Measurements from ENCODE around the gene SCYGR6. TPM values are rescaled to one million over a fixed set of nuclear protein-coding genes. Genes with fewer than 3 reads are reported as not detected.

Gene SCYGR6, protein sequence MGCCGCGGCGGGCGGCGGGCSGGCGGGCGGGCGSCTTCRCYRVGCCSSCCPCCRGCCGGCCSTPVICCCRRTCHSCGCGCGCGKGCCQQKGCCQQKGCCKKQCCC
- total RNA-seq (2022; extraction: Qiagen RNA extraction; ENCODE audit: low read depth), result not detected in 5 replicates

GRCh38 chr2:227724394-227725039, at the start of gene SCYGR6:
SCYGR6 (minus strand) TSS chr2:227724757; CDS start chr2:227724757, 0 bp downstream.

GRCh38 chr2:227745594-227745993, 21.0 kb upstream of the SCYGR6 start, which contains the start of gene SCYGR8:
SCYGR8 (plus strand) TSS chr2:227745894; CDS start chr2:227745894, 0 bp downstream.

GRCh38 chr2:227728035-227728434, 3.5 kb upstream of the SCYGR6 start, which contains the start of gene SCYGR7:
SCYGR7 (plus strand) TSS chr2:227728335; CDS start chr2:227728335, 0 bp downstream.

GRCh38 chr2:227717687-227718567, 6.6 kb downstream of the SCYGR6 start, which contains the start of gene SLC19A3:
SLC19A3 (minus strand) TSS chr2:227718028; CDS start chr2:227702318, 15,710 bp downstream.

Other genes starting within 250 kb of the SCYGR6 start
- not detected in 5 replicates for gene SCYGR2, start 125.9 kb downstream of the SCYGR6 start, total RNA-seq (2022; extraction: Qiagen RNA extraction; ENCODE audit: low read depth)
- gene SCYGR3, start 109.9 kb downstream of the SCYGR6 start, total RNA-seq (2022; extraction: Qiagen RNA extraction; ENCODE audit: low read depth), result not detected in 5 replicates
- gene SCYGR4, start 107.3 kb downstream of the SCYGR6 start, total RNA-seq (2022; extraction: Qiagen RNA extraction; ENCODE audit: low read depth), result not detected in 5 replicates
- gene SCYGR5, start 58.0 kb downstream of the SCYGR6 start, total RNA-seq (2022; extraction: Qiagen RNA extraction; ENCODE audit: low read depth), result not detected in 5 replicates
- gene SLC19A3, start 6.7 kb downstream of the SCYGR6 start, total RNA-seq (2022; extraction: Qiagen RNA extraction; ENCODE audit: low read depth), result 2.4 to 3.0 TPM (median 2.9 TPM) in 5 replicates
- gene SCYGR7, start 3.6 kb upstream of the SCYGR6 start, total RNA-seq (2022; extraction: Qiagen RNA extraction; ENCODE audit: low read depth), result not detected in 5 replicates
- not detected in 5 replicates for gene SCYGR8, start 21.1 kb upstream of the SCYGR6 start, total RNA-seq (2022; extraction: Qiagen RNA extraction; ENCODE audit: low read depth)
- gene CCL20, start 89.1 kb upstream of the SCYGR6 start, total RNA-seq (2022; extraction: Qiagen RNA extraction; ENCODE audit: low read depth), result 3.4 to 9.4 TPM (median 4.8 TPM) in 5 replicates
- 2.1 to 4.0 TPM (median 2.6 TPM) in 5 replicates for gene DAW1, start 146.9 kb upstream of the SCYGR6 start, total RNA-seq (2022; extraction: Qiagen RNA extraction; ENCODE audit: low read depth)